OCI-LY3 (cell line): ENCODE results near the gene UBTFL1.
"Not testable (repeated sequence)": the region's sequence is repeated elsewhere in the genome, so short reads cannot be mapped to it uniquely, and the experiment has no call there.

ENCODE experiments used
- EZH2phosphoT487 ChIP-seq: fragments of 200-600 bp; shearing (Covaris generic); IDR thresholded peaks from 2 replicates; pipeline ENCODE4 v1.6.1; 2018; ENCODE audit warnings: antibody characterized with exemption, mixed run types, low read depth
- TF ChIP-seq, protein P1 (sequence below): fragments of 200-600, 300-600 bp; sonication (generic); IDR thresholded peaks from 2 replicates; pipeline ENCODE4 v1.5.1; 2014; ENCODE audit warnings: antibody characterized with exemption, low read length, low read depth

DNA sequence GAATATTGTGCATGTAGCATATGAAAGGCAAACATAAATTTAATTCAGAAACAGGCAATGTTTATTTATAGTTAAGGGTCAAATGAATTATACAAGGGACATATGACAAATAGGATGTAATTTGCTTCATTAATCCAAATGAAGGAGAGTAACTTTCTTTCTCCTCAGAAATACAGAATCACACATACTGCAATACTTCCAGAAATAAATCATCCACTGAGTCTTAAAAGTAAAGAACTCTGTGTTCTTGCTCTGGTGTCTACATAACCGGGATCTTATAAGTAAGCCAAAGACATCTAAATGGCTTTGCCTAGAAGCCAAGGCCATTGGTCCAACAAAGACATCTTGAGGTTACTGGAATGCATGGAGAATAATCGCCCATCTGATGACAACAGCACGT, at the start of gene UBTFL1:
- not testable (repeated sequence) for TF ChIP-seq EZH2phosphoT487
- TF ChIP-seq, protein P1, sequence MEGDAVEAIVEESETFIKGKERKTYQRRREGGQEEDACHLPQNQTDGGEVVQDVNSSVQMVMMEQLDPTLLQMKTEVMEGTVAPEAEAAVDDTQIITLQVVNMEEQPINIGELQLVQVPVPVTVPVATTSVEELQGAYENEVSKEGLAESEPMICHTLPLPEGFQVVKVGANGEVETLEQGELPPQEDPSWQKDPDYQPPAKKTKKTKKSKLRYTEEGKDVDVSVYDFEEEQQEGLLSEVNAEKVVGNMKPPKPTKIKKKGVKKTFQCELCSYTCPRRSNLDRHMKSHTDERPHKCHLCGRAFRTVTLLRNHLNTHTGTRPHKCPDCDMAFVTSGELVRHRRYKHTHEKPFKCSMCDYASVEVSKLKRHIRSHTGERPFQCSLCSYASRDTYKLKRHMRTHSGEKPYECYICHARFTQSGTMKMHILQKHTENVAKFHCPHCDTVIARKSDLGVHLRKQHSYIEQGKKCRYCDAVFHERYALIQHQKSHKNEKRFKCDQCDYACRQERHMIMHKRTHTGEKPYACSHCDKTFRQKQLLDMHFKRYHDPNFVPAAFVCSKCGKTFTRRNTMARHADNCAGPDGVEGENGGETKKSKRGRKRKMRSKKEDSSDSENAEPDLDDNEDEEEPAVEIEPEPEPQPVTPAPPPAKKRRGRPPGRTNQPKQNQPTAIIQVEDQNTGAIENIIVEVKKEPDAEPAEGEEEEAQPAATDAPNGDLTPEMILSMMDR: not testable (repeated sequence)
